Measurements from ENCODE around the gene ZFPM1.

Gene ZFPM1

DNA sequence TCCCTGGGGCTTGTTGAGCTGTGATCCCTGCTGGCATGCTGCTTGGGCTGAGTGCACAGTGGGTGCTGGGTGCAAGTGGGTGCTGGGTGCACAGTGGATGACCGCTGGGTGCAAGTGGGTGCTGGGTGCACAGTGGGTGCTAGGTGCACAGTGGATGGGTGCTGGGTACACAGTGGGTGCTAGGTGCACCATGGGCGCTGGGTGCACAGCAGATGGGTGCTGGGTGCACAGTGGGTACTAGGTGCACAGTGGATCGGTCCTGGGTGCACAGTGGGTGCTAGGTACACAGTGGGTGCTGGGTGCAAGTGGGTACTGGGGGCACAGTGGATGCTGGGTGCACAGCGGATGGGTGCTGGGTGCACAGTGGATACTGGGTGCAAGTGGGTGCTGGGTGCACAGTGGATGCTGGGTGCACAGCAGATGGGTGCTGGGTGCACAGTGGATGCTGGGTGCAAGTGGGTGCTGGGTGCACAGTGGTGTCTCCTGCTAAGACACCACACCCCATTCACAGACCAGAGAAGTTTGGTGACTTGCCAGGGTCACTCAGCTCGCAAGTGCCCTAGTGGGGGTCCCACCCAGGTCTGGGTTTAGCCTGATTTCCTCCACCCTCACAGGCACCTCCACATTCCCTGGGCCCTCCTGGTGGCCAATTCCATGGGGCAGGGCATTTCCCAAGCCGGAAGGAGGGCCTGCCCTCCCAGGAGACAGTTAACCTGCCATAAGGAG, 33.5 kb downstream of the ZFPM1 start:
- no peak overlapping the region for H3K4me3 Mint-ChIP-seq
- H3K36me3 Mint-ChIP-seq (ENCODE audit: low read depth) = no peaks in the 10 kb centered on the region
- H3K9me3 Mint-ChIP-seq = no peaks in the 10 kb centered on the region
- no peaks in the 10 kb centered on the region for H3K4me1 Mint-ChIP-seq (ENCODE audit: low read depth)
- H3K27me3 Mint-ChIP-seq = peaks cover 3% of the 10 kb centered on the region
- no peak overlapping the region for H3K27ac Mint-ChIP-seq
- intact Hi-C loops (cut with micrococcal nuclease) = no loop called here

DNA sequence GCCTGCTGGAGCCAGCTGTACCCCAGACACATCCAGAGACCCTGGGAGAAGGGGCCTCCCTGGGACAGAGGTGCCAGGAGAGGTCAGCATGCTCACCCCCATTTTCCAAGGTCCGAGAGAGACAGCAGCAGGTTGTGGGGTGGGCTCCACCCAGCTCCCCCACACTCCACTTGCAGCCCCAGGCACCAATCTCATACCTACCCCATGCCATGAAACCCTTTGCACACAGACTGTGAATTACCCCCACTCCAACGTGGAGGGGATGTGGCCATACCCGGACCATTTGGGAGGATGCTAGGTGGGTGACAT, 34.0 kb downstream of the ZFPM1 start:
- no peak overlapping the region for H3K27ac Mint-ChIP-seq
- H3K4me1 Mint-ChIP-seq (ENCODE audit: low read depth) = no peaks in the 10 kb centered on the region
- intact Hi-C loops (cut with micrococcal nuclease) = no loop called here
- peaks cover 1% of the 10 kb centered on the region for H3K27me3 Mint-ChIP-seq
- no peaks in the 10 kb centered on the region for H3K36me3 Mint-ChIP-seq (ENCODE audit: low read depth)
- no peak overlapping the region for H3K4me3 Mint-ChIP-seq
- H3K9me3 Mint-ChIP-seq = no peaks in the 10 kb centered on the region

DNA sequence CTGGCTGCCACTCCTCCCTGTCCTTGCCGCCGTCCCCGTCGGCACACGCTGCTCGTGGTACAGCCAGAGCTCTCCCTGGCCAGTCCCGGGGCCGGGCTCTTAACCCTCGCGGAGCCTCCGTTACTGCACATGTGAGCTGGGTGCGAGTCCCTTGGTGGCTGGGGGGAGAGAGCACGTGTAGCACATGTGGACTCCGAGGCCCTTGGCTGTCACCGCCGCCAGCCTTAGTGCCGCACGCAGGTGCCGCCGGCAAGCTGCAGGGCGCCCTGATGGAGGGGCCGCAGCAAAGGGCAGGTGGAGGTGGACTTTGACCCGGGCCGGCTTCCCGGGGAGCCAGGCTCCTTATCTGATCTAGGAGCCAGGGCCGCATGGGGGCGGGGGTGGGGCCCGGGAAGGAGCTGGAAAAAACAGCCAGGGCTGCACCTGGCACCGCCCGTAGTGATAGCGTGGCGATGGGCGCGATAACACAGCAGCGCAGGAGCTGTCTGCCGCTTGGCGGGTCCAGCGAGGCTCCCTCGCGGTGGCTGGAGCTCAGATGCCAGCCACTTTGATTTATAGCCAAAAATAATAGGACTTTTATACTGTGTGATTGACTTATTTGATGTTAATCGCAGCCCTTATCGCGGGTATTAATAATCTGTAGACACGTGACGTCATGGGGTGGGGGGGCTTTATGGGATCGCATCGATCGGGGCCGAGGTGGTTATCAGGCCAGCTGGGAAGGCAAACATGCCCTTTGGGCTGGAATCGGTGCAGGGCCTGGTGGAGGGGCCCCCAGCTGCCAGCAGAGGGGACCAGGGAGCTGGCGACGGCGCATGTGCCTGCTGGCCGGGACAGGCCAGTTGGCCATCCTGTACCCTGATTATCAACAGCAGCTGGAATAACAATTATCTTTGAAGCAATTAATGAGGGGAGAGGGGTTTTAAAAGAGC, 35.1 kb downstream of the ZFPM1 start:
- Mint-ChIP-seq H3K36me3 (ENCODE audit: low read depth) (no peaks in the 10 kb centered on the region), H3K4me1 (ENCODE audit: low read depth) (no peaks in the 10 kb centered on the region), H3K4me3 (no peak overlapping the region), H3K27ac (no peak overlapping the region), H3K9me3 (no peaks in the 10 kb centered on the region), H3K27me3 (peaks cover 1% of the 10 kb centered on the region)
- intact Hi-C loops (cut with micrococcal nuclease) = no loop called here

DNA sequence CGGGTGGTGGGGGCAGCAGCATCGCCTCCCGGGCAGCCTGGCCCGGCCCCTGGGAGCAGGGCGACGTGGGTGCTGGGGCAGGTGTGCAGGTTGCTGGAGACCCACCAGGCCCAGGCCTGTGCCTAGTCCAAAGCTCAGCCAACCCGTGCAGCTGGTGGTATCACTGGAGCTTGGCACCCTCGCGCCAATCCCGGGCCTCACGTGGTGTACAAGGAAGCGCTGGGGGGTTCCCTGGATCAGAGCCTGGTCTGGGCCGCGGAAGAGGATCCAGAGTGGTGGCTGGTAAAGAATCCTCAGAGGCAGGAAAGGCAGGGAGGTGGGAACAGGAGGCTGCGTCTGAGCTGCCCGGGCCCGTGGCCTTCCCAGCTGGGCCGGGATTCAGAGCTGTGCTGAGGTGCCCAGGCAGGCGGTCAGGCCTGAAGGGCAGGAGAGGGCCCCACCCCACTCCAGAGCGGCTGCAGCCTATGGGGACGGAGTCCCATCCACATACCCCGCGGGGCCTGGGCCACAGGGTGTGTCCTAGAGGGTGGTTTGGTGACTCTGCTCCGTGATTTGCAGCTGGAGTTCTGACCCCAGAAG, 36.2 kb downstream of the ZFPM1 start:
- Mint-ChIP-seq H3K27me3 (peaks cover 1% of the 10 kb centered on the region), H3K36me3 (ENCODE audit: low read depth) (no peaks in the 10 kb centered on the region), H3K9me3 (no peaks in the 10 kb centered on the region), H3K4me1 (ENCODE audit: low read depth) (no peaks in the 10 kb centered on the region), H3K27ac (no peak overlapping the region), H3K4me3 (no peak overlapping the region)
- intact Hi-C loops (cut with micrococcal nuclease) = no loop called here

GRCh38 chr16:88491001-88491559, 38.0 kb downstream of the ZFPM1 start:
- Mint-ChIP-seq H3K27ac (no peak overlapping the region), H3K4me1 (ENCODE audit: low read depth) (no peaks in the 10 kb centered on the region), H3K9me3 (no peaks in the 10 kb centered on the region), H3K27me3 (peaks cover 1% of the 10 kb centered on the region), H3K36me3 (ENCODE audit: low read depth) (no peaks in the 10 kb centered on the region), H3K4me3 (no peak overlapping the region)
- intact Hi-C loops (cut with micrococcal nuclease) = no loop called here

DNA sequence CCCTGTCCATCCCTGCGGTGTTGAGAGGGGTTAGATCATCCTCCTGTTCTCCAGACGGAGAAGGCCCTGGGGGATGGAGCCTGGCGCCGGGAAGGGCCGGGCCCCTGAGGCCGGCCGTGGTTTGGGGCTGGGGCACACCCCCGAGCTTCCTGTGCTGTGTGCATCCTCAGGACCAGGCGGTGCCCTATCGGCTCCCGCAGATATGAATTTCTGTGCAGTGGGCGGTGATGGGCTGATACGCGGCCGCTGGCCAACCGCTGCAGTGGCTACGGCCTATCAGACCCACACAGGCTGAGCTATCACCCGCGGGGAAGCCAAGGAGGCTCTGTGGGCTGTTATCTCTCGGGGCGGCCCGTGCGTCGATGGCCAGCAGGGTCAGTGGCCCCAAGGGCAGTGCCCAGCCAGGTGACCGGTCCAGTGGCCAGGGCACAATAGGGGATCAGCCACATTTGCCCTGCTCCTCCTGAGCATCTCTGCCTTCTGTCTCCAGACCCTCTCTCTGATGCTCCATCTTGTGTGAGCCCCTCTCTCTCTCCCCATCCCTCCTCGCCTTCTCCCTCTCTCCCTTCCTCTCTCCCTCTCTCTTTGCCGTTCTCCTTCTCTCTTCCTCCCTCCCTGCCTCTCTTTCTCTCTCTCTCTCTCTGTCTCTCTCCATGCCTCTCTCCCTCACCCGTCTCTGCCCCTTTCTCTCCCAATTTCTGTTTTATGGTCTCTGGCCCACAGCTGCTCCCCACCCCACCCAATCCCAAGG, 38.7 kb downstream of the ZFPM1 start:
- no peaks in the 10 kb centered on the region for H3K36me3 Mint-ChIP-seq (ENCODE audit: low read depth)
- H3K9me3 Mint-ChIP-seq = no peaks in the 10 kb centered on the region
- no peak overlapping the region for H3K27ac Mint-ChIP-seq
- peaks cover 1% of the 10 kb centered on the region for H3K27me3 Mint-ChIP-seq
- H3K4me1 Mint-ChIP-seq (ENCODE audit: low read depth) = no peaks in the 10 kb centered on the region
- no peak overlapping the region for H3K4me3 Mint-ChIP-seq
- intact Hi-C loops (cut with micrococcal nuclease) = no loop called here

GRCh38 chr16:88493879-88494278, 40.8 kb downstream of the ZFPM1 start:
- Mint-ChIP-seq H3K27me3 (peaks cover 7% of the 10 kb centered on the region), H3K4me3 (no peak overlapping the region), H3K36me3 (ENCODE audit: low read depth) (no peaks in the 10 kb centered on the region), H3K9me3 (no peaks in the 10 kb centered on the region), H3K4me1 (ENCODE audit: low read depth) (no peaks in the 10 kb centered on the region), H3K27ac (no peak overlapping the region)
- intact Hi-C loops (cut with micrococcal nuclease) = no loop called here

DNA sequence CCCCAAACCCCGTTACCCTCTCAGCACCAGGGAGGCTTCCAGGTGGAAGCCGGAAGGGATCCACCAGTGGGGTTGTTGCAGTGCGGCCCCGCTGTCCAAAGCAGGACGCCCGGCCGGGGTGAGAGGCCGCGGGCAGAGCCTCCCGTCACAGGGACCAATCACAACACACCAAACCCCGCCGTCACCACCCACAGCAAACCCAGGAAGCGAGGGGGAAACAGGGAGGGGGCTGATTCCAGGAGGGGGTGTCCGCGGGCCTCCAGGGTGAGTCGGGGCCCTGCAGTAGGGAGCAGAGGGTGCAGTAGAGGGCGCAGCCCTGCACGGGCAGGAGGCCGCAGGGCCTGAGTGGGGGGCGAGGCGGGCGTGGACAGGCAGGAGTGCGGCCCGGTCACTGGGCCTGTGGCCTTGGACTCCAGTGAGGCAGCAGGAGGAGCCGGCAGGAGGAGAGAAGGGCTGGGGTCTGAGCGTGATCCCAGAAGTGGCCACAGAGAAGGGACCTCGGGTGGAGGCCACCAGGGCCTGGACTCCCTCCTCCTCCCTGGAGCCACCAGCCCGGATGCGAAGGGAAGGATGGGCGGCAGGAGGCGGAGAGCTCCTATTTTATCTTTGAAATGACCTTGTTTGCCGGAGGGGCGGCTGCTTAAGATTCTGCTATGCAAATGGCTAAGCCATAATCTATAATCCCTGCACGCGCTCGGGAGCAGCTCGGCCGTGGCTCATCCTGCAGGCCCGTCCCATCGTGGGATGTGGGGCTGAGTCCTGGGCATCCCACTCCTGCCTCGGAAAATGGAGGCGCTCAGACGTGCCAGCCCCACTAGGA, 41.5 kb downstream of the ZFPM1 start:
- H3K27me3 Mint-ChIP-seq = peaks cover 14% of the 10 kb centered on the region
- H3K36me3 Mint-ChIP-seq (ENCODE audit: low read depth) = no peaks in the 10 kb centered on the region
- H3K4me3 Mint-ChIP-seq = no peak overlapping the region
- H3K27ac Mint-ChIP-seq = no peak overlapping the region
- intact Hi-C loops (cut with micrococcal nuclease) = no loop called here
- H3K9me3 Mint-ChIP-seq = no peaks in the 10 kb centered on the region
- H3K4me1 Mint-ChIP-seq (ENCODE audit: low read depth) = no peaks in the 10 kb centered on the region

DNA sequence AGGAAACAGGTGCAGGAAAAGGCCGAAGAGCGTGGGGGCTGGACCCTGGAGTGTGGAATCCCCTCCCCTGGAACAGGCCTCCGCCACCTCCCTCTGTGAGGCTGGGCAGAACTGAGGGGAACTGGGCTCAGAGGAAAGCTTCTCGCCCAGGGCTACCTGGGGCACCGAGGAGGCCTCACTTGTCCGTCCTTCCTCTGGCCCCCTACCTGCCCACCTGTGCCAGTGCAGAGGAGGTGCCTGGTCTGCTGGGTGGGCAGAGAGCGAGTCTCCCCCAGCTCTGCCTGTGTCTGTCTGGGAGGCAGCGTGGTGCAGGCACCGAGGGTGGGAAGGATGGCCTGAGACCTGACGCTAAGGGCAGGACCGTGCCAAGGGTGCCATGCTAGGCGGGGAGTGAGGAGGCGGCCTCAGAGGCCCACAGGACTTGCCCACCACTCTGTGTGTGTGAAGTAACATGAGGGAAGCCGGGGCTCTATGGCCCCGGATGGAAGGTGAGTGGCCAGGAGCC, 42.2 kb downstream of the ZFPM1 start:
- Mint-ChIP-seq H3K27me3 (peaks cover 17% of the 10 kb centered on the region), H3K27ac (no peak overlapping the region), H3K9me3 (no peaks in the 10 kb centered on the region), H3K36me3 (ENCODE audit: low read depth) (no peaks in the 10 kb centered on the region), H3K4me3 (no peak overlapping the region), H3K4me1 (ENCODE audit: low read depth) (no peaks in the 10 kb centered on the region)
- intact Hi-C loops (cut with micrococcal nuclease) = no loop called here

GRCh38 chr16:88497561-88498462, 44.7 kb downstream of the ZFPM1 start:
- H3K36me3 Mint-ChIP-seq (ENCODE audit: low read depth) = no peaks in the 10 kb centered on the region
- no peak overlapping the region for H3K4me3 Mint-ChIP-seq
- H3K27me3 Mint-ChIP-seq = peaks cover 22% of the 10 kb centered on the region
- H3K4me1 Mint-ChIP-seq (ENCODE audit: low read depth) = no peaks in the 10 kb centered on the region
- H3K27ac Mint-ChIP-seq = no peak overlapping the region
- intact Hi-C loops (cut with micrococcal nuclease) = no loop called here
- no peaks in the 10 kb centered on the region for H3K9me3 Mint-ChIP-seq

DNA sequence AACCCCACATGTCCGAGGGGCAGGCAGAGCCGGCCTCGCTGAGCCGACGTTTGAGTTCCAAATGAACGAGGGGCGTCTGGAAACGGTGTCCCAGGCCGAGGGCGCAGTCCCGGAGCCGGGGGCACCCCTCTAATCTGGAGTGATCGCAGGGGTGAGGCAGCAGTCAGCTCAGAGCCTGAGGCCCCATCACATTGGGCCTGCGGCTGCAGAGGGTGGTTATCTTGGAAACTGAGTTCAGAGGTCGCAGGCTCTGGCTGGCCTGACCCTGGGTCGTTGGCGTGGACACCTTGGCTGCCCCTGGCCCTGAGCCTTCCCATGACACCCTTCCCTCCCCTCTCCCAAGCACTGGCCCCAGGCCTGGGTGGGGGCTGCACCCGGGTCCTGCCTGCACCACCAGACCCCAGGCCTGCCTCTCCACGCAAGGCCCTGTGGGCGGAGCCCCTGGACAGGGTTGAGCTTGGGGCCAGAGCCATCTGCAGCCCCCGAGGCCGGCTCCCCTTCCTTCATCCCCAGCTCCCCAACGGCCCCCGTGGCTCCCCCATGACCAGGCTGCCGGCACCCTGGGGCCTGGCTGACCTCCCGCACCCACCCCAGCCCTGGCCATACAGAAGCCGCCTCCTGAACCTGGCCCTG, 45.6 kb downstream of the ZFPM1 start:
- Mint-ChIP-seq H3K36me3 (ENCODE audit: low read depth) (no peaks in the 10 kb centered on the region), H3K4me3 (no peak overlapping the region), H3K27me3 (peaks cover 22% of the 10 kb centered on the region), H3K27ac (no peak overlapping the region), H3K4me1 (ENCODE audit: low read depth) (no peaks in the 10 kb centered on the region), H3K9me3 (no peaks in the 10 kb centered on the region)
- intact Hi-C loops (cut with micrococcal nuclease) = no loop called here

- Mint-ChIP-seq H3K4me1 (ENCODE audit: low read depth) (no peaks in the 10 kb centered on the region), H3K27ac (no peak overlapping the region), H3K36me3 (ENCODE audit: low read depth) (no peaks in the 10 kb centered on the region), H3K9me3 (no peaks in the 10 kb centered on the region), H3K27me3 (peaks cover 22% of the 10 kb centered on the region), H3K4me3 (no peak overlapping the region)
- intact Hi-C loops (cut with micrococcal nuclease) = no loop called here
Measured at GRCh38 chr16:88499292-88499691, 46.2 kb downstream of the ZFPM1 start.

All from dendritic cell treated with granulocyte-macrophage colony-stimulating factor and Interleukin-4, amounts not matched to agents 40 ng/mL and 50 ng/mL, for 4 days (primary cell).